Measurements from ENCODE around the gene UBE2QL1.

Gene UBE2QL1, protein sequence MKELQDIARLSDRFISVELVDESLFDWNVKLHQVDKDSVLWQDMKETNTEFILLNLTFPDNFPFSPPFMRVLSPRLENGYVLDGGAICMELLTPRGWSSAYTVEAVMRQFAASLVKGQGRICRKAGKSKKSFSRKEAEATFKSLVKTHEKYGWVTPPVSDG

DNA sequence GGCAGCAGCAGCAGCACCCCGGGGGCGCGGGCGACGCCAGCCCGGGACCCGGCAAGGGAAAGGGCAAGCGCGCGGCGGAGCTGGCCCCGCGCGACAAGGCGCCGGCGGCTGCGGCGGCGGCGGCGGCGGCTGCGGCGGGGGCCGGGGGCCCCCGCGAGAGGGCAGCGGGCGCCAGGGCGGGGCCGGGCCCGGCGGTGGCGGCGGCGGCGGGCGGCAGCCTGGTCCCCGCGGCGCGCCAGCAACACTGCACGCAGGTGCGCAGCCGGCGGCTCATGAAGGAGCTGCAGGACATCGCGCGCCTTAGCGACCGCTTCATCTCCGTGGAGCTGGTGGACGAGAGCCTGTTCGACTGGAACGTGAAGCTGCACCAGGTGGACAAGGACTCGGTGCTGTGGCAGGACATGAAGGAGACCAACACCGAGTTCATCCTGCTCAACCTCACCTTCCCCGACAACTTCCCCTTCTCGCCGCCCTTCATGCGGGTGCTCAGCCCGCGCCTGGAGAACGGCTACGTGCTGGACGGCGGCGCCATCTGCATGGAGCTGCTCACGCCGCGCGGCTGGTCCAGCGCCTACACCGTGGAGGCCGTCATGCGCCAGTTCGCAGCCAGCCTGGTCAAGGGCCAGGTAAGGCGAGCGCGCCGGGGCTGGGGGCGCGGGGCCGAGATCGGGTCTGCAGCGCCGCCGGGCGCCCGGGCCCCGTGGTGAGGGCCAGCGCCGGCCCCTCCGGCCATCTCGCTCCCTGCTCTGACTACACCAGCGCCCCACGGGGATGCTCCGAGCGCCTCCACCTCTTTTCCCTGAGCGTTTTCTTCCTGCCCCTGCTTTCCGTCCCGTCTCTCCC is at the start of gene UBE2QL1:
UBE2QL1 (plus strand) TSS at position 238 of the 843 bp plus-strand sequence; CDS start at position 273, 35 bp downstream.
- peak in 1 of 2 donors; percentile 5 for DNase-seq

GRCh38 chr5:6399980-6400910 is 48.4 kb upstream of the UBE2QL1 start:
- DNase-seq = no peak

DNA sequence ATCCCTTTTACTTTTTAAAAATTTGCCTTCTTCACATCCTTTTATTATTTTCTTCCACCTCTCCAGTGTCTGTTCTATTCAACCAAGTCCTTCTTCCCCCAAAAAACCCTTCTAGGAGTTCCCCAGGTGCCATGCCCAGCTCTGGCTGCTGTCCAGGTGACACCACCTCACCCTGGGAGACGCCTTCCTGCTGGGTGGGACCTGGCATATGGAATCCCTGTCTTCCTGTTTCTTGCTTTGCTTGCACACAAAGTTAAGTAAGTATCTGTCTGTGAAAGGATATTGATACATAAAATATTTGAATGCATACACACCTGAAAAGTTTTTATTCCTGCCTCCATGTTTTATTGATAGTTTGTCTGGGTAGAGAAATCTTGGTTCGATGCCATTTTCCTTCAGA is 47.2 kb upstream of the UBE2QL1 start:
- no peak for DNase-seq

DNA sequence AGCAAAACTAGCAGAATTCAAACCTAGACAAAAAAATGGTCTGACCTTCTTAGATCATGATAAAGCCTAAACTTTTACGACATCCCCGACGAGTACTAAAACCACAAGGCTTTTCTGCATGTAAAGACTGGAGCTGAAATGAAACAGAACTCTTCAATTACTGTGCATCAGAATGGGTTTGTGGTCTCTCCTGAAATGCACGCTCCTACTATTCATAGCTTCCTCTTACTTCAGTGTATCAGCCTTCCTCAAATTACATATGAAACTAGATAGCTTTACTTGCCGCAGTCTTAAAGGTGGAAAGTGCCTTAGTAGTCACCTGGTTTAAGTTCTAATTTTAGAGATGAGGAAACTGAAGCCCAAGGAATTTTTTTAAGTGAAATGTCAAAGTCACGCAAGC is 45.7 kb upstream of the UBE2QL1 start:
- no peak for DNase-seq

- no peak for DNase-seq
Measured at GRCh38 chr5:6403416-6403815, 45.2 kb upstream of the UBE2QL1 start.

DNA sequence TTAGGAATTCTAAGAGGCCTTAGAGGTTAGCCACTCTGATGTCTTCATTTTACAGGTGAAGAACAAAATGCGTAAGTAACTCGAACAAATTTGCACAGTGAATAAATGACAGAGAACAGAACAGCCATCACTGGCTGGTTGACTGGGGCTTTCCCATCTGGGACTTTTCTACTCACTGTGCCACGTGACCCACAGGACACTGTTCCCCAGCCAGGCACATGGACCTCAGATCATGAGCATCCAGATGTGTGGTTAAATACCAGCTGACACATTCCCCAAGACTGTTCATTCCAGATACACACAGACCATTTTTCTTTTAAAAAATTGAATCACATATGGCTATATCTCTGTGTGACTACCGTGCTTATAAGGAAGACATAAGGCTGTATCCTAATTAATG is 44.5 kb upstream of the UBE2QL1 start:
- no peak for DNase-seq

- no peak for DNase-seq
Measured at GRCh38 chr5:6405591-6405990, 43.1 kb upstream of the UBE2QL1 start.

DNA sequence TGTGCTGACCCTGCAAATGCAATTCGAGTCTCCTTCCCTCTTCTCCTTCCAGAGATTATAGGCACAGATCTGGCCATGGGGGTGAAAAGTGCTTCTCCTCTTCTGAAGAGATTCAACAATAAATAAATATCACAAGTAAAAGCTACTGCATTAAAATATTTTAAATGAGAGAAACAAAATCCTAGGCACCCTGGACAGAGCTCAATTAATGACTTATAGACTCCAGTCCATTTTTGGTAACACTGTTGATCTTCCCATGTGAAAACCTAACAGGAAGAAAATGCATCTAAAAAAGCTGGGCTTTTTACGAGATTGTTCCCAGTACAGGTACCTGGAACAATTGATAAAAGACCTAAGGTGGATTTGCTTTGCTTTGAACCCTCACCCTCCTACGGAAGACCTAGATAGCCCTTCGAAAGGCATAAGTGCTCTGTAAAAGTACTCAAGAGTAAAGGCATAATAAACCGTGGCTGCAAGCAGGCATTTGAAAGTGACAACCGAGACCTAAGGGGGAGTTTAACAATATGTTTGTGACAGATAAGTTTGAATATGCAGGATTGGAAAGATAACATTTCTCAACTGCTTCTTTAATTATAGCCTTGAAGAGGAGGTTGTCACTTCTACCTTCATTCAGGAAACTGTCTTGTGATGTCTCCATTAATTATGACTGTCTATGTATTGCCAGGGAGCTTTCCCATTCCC is 41.0 kb upstream of the UBE2QL1 start:
- DNase-seq = no peak

DNA sequence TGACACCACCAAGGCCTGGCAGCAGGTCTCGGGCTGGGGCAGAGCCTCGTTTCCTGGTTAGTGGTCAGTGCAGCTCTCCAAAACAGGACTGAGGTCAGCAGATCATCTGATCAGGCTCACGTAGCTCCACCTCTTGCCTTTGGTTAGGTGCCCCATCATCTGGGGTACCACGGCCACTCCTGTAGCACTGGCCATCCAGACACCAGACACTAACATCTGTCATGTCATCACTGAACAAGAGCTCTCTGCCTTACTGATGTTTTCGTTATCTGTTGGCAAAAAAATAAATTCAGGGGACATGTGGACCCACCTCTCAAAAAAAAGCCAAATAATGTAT is 40.4 kb upstream of the UBE2QL1 start:
- no peak for DNase-seq

GRCh38 chr5:6408627-6409446 is 39.8 kb upstream of the UBE2QL1 start:
- no peak for DNase-seq

DNA sequence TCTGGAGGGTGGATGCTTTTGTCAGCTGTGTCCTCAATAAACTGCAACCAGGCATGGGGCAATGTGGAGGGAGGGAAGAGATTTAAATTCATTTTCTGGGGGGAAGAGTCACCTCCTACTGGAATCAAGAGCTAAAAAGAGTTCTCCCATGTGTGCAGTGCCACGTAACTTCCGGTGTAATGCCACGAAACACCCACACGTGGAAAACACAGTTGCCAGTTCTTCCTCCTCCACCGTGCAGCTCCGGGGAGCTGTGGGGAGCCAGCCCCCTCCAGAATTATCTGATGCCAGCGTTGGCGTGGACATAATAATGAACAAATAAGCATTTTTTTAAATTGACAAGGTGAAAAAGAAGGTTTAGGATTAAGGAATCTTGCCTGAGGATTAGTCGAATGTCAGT is 38.2 kb upstream of the UBE2QL1 start:
- DNase-seq = no peak

GRCh38 chr5:6411141-6411540 is 37.5 kb upstream of the UBE2QL1 start:
- DNase-seq = no peak

DNA sequence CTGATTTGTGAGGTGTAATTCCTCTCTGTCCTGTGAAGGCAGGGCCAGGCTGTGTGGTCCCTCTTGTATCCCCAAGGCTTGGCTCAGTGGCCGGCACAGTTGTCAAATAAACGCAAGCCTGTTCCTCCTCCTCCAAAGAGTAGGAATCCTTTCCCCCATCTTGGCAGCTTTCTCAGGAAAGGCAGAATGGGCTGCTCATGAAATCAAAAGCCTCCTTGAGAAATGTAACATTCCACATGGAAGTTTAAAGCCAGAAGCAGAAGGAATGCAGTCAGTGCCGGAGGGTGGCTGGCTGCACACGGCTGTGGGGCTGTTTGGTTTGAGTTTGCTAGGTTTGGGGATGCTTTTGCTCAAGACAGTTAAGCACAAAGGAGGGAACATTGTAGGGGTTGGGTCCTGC is 35.8 kb upstream of the UBE2QL1 start:
- DNase-seq = no peak

DNA sequence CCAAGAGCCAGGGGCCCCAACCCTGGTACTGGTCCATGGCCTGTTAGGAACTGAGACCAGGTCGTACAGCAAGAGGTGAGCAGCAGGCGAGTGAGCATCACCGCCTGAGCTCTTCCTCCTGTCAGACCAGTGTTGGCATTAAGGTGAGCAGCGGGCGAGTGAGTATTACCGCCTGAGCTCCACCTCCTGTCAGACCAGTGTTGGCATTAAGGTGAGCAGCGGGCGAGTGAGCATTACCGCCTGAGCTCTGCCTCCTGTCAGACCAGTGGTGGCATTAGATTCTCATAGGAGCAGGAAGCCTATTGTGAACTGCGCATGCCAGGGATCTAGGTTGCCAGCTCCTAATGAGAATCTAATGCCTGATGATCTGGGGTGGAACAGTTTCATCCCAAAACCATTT is 31.0 kb upstream of the UBE2QL1 start:
- no peak for DNase-seq

DNA sequence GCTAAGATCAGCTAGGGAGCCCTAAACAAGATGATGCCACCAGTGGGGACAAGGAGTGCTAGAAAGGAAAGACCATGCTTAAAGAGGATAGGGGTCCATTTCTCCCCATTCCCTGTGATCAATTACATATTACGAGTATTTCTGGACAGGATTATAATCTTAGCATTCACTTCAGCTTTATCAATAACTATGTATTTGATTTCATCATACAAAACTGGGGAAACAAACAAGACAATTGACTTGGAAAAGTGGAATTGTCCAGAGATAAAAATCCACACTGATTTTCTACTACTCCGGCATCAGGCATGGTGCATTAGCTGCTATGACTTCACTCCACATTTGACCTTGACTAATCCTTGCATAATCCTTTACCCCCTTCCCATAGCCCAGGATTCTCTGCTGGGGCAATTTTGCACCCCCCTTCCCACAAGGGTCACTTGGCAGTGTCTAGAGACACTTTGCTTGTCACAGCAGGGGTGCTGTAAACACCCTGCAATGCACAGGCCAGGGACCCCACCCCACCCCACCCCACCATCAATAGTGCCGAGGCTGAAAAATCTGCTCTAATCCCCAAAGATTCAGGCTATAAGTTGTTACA is 29.9 kb upstream of the UBE2QL1 start:
- DNase-seq = no peak

DNA sequence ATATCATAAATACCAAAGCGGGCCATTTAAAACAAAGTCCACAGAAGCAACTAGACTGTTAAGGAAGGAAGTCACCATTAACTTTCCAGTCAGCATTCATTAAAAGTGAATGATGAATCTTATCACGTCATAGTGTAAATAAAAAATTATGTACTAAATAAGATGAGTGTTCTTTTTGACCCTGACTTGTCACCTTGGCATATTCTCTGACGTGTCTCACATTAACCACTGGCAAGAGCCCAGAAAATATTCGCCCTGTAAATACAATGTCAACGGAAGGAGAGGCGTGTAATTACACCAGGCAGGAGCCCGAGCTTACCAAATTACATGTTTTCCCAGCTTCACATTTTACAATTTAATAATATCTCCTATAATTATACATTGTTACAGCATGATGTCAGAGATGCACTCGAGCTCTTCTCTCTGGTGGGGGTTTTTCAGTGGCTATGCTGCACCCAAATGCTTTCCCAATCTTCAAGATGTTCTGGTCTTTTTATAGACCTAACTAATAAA is 29.3 kb upstream of the UBE2QL1 start:
- no peak for DNase-seq

DNA sequence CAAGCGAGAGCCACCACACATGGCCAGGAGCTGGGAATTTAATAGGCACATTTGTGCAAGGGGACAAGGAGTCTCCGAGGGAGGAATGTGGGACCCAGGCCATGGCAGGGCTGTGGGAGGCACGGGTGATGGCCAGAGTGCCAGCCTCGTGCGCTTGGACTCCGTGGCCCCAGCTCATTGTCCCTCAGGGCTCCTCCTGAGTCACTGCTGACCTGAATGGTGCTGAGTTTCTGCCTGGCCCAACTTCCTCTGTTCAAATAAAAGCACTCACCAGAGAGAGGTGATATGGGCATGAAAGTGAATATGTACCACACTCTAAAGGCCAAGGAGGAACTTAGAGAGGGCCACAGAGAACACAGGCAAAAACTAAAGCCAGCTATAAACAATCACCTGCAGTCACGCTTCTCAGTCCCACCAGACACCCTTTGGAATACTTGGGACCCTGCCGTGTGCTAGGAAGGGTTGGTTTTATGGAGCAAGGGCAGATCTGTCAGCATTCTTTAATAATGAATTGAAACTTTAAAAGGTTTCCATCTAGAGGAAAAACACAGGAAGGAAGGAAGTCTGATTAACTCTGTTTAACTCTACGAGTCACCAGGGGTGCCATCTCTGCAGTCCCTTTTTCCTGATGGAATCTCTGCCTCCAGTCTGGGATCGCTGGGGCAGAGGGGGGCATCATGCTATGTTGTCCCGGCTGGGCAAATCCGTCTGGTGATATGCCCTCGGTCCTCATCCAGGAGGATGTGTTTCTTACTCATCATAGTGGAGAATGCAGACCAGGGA is 25.1 kb upstream of the UBE2QL1 start:
- DNase-seq = no peak

- no peak for DNase-seq
Measured at GRCh38 chr5:6424110-6424659, 24.5 kb upstream of the UBE2QL1 start.

GRCh38 chr5:6424700-6425099 is 24.0 kb upstream of the UBE2QL1 start:
- no peak for DNase-seq

- DNase-seq = no peak
Measured at GRCh38 chr5:6427694-6428093, 21.0 kb upstream of the UBE2QL1 start.
